HG02623 (cell line): Measurements from ENCODE around the gene SLC12A7.
"Not testable (repeated sequence)": the region's sequence is repeated elsewhere in the genome, so short reads cannot be mapped to it uniquely, and the experiment has no call there.

Experiments
- ATAC-seq: cut with Tn5 transposase; IDR thresholded peaks from one replicate; pipeline ENCODE4 v1.9.1; 2021; ENCODE audit warnings: moderate library complexity; ENCODE audit not compliant: unreplicated experiment

The SLC12A7 gene

GRCh38 chr5:1111727-1112289 lies at the start of gene SLC12A7:
Gene SLC12A7, minus strand, starts transcription at chr5:1112063. Its CDS starts 72 bp downstream, at chr5:1111991.
- peak; percentile 40 for ATAC-seq

DNA sequence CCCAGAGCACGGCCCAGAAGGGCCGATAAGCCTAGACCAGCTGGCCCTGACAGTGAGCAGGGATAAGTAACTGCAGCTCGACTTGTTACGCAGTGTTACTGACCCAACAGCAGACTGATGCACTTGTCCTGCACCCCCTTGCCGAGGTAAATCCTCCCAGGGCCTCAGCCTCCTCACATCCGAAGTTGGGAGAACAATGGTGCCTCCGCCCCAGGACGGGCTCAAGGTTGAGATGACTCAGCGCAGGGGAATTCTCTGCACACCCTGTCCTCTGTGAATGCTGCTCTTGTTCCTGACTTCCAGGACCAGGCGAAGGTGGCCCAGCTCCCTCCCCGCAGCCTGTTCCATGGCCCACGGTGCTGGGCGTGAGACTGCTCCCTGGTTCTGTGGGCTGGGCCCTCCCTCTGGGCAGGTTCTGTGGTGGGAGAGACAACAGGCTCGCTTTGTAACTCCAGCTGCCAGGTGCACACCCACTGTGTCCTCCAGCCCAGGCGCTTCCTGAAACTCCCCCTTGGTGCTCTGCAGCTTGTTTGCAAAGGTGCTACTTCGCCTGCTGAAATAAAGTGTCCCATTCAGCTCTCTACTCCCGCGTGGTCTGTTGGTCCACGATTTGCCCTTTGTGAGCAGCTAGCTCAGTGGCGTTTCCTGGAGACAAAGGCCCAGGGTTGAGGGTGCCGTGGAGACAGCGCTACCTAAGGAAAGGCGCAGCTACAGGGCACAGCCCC lies 49.4 kb upstream of the SLC12A7 start:
- ATAC-seq, result no peak

DNA sequence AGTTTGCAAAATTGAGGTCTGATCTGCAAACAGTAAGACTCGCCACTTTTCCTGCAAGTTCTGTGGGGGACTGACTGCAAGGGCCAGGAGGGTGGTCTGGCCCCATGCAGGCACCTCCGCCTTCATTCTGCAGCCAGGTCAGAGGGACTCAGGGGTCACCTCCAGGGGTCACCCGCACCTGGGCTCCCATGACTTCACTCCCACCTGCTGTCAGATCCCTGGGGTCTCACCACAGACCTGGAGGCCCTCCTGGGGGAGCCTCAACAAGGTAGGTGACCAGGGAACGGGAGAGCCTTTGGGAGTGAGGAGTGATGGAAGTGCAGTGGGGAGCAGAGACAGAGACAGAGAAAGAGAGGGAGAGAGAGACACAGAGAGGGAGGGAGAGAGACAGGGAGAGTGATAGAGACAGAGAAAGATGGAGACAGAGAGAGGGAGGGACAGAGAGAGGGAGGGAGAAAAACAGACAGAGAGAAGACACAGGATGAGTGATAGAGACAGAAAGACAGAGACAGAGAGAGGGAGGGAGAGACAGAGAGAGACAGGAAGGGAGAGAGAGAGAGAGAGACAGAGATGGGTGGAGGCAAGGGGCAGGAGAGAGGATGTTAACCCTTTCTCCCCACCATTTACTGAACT lies 48.0 kb upstream of the SLC12A7 start:
- ATAC-seq, result no peak

DNA sequence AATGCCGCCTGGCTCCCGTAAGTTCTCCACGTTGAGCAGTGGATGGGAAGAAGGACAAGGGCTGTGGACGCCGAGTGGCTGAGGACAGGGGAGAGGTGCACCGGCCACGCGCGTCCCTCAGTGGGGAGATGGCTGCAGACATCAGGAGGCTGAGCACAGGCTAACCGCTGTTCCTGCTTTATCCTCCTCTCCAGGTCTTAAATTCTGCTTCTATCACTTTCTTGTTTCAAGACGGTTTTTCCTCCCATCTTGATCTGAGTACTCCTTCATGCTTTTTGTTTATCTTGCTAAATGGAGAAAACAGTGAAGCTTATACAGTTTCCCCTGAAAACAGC lies 47.4 kb upstream of the SLC12A7 start:
- no peak for ATAC-seq

DNA sequence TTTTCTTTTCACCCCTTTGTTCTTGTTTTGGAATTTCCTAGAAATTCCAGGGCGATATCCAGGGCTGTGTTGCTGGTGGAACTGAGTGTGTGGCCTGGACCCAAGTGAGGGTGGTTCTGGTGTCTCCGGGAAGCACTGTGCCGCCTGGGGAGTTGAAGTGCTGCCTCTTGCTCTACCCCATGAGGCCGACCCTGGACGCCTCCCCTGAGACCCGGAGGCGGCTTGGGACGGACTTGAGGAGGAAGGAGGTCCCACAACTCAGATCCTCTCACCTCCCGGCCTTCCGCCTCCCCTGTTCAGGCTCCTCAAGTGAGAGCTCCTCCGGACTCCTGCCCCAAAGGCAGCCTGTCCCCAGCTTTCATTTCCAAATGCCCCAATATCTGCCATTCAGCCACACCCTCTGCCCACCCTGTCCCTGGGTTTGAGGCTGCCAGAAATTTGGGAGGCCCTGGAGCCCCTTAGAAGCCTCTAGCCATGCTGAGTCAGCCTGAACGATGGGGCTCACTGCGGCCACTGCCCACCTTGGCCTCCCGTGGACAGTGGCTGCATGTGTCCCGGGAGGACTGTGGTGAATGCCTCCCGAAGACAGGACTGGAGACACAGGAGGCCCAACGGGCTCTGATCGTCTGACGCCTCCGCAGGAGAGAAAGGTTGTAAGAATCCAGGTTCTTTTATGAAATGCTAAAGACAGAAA lies 46.9 kb upstream of the SLC12A7 start:
- no peak for ATAC-seq

DNA sequence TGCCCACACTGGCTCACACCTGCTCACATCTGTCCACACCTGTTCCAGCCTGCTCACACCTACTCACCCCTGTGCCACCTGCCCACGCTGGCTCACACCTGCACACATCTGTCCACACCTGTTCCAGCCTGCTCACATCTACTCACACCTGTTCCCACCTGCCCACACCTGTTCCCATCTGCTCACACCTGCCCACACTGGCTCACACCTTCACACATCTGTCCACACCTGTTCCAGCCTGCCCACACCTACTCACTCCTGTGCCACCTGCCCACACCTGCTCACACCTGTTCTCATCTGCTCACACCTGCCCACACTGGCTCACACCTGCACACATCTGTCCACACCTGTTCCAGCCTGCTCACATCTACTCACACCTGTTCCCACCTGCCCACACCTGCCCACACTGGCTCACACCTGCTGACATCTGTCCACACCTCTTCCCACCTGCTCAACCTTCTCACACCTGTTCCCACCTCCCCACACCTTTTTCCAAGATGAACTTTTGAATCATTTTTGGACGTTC lies 45.7 kb upstream of the SLC12A7 start:
- ATAC-seq, result not testable (repeated sequence)

DNA sequence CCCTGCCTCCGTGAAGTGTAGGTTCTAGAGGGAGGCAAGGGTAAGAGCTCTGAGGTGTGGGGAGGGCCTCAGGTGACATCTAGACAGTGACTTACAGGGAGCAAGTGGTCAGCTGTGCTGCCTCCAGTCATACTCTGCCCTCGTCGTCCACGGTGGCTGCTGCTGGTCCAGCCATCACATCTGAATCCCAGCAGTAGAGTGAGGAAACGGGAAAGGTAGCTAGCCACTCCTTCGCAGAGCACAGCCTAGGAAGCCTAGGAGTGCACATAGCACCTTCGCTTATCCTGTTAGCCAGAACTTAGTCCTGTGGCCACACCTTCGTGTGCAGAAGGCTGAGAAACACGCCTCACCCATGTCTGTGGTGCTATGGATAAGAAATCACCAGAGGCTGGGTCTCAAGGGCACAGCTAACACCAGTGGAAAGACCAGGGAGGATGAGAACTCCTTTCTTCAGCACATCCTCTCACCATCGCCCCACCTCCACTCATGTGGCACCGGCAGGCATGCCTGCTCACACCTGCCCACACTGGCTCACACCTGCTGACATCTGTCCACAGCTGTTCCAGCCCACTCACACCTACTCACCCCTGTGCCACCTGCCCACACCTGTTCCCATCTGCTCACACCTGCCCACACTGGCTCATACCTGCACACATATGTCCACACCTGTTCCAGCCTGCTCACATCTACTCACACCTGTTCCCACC lies 45.0 kb upstream of the SLC12A7 start:
- no peak for ATAC-seq

- no peak for ATAC-seq
Measured at GRCh38 chr5:1156033-1156753, 44.3 kb upstream of the SLC12A7 start.

- ATAC-seq, result no peak
Measured at GRCh38 chr5:1155191-1156032, 43.5 kb upstream of the SLC12A7 start.

DNA sequence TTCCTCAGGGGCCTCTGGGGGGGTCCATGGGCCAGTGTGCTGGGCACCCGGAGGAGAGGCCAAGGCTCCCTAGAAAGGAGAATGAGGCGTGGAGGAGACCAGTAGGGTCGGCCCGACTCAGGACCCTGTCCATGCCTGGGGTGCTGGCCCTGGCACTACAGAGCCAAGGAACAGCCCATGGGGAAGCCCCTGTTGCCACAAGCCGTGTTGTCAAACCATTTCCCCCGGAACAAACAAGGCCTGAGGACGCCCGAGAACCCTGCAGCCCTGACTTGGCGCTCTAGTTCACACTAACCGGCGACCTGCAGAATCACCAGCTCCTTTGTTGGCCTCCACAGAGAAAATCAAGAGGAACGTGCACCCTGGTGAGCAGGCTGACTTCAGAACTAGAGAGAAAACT lies 41.6 kb upstream of the SLC12A7 start:
- ATAC-seq, result no peak

- ATAC-seq, result no peak
Measured at GRCh38 chr5:1152771-1153282, 41.0 kb upstream of the SLC12A7 start.

- ATAC-seq, result no peak
Measured at GRCh38 chr5:1152156-1152555, 40.3 kb upstream of the SLC12A7 start.

GRCh38 chr5:1151316-1151715 lies 39.5 kb upstream of the SLC12A7 start:
- no peak for ATAC-seq

GRCh38 chr5:1150866-1151265 lies 39.0 kb upstream of the SLC12A7 start:
- no peak for ATAC-seq

DNA sequence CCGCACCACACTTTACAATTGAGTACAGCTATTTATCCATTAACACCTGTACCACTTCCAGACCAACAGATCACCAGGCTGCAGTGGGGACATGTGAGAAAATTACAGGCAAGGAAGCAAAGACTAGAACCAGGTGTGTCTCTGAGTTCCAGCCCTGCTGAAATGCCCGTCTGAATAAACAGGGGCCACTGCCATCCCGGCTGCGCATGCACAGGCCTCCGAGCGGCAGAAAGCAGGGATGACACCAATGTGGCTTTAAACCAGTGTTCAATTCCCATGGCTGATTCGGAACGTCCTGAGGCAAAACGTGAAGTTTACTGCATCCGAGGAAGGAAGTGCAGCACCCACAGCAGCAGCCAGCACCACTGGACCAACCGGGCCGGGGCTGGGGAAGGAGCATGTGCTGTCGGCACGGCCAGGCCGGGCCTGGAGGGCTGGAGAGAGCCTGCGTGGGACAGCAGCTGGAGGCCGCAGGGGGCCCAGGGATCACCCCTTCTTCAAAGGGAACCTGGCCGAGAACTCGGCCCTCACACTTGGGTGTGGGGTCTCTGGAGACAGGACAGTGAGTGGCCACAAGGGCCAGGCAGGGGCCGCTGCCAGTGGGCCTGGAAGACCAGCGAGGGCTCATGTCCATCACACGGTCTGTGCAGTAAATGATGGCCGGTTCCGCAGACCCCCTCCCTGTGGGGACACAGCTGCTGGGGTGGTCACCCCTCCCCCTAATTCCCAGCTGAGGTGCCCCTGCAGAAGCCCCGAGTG lies 33.0 kb upstream of the SLC12A7 start:
- no peak for ATAC-seq

- ATAC-seq, result no peak
Measured at GRCh38 chr5:1144089-1144488, 32.2 kb upstream of the SLC12A7 start.

DNA sequence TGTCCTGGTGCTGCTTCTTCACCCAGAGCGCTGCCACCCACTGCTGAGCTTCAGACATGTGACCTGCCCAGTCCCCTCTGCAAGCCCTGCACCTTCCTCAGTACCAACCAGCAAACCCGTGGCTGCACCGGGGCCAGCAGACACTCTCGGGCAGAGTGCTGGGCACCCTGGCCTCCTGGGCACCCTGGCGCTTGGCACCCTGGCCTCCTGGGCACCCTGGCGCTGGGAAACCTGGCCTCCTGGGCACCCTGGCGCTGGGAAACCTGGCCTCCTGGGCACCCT lies 31.7 kb upstream of the SLC12A7 start:
- ATAC-seq, result no peak

DNA sequence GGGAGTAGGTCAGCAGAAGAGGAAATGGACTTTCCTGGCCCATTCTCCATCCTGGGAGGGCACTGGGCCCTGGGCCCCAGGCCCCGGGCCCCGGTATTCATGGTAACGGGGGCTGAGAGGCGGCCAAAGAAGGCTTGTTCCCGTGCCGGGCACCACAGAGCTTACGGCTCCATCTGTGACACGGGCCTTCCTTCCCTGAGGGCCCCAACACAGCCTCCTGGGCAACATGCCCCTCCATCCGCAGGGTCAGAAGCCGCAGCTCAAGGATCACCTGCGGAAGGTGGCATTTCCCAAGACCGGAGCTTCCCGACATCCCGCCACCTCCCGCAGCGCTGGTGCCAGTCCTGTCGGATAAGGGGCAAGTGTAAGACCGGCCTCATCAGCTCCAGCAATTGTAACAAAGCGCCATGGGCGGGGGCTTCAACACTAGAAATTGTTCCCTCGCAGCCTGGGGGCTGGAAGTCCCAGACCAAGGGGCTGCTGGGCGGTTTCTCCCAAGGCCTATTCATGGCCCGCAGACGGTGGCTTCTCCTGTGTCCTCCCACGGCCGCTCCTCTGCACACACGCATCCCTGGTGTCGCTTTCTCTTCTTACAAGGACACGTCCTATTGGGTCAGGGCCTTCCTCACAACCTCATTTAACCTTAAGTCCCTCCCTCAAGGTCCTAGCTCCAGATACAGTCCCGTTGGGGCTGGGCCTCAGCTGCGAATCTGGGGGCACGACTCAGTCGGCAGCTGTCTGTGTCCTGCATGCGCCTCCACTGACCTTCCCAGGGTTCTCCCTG lies 31.2 kb upstream of the SLC12A7 start:
- ATAC-seq, result no peak
